GM21529 (cell line): ENCODE data around the gene CLN6.
"Not testable (repeated sequence)": the region's sequence is repeated elsewhere in the genome, so short reads cannot be mapped to it uniquely, and the experiment has no call there.

Experiments
- ATAC-seq: cut with Tn5 transposase; IDR thresholded peaks from one replicate; pipeline ENCODE4 v1.9.1; 2021; ENCODE audit not compliant: unreplicated experiment

CLN6 gene

DNA sequence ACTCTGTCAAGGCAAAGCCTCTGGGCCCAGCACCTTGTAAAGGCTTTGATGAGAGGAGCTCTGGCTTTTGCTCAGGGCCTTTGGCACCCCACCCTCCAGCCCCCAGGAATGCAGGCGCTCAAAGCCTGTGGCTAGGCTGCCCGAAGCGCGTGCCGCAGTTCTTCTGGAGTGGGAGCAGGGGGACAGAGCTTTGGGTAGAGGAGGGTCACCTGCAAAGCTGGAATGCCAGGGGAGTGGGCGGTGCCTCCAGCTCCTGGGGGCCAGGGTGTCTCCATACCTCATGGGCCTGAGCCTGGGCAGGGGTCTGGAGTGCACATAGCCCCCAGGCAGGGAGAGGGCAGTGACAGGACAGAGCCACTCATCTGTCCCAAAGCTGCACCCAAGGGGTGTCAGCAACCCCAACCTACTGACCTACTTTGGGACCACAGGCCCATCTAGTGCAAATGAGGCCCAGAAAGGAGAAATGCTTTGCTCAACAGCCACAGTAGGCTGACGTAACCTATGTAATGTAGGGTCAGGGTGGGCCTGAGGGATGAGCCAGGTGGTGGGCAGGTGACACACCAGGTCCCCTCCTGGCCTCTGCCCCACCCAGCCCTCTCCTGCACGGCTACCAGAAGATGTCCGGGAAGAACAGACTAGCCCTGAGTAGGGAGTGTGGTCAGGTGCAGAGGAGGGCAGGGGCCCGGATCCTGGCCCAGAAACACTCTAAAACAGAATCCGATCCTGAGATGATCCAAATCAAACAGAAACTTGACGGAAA is 22.2 kb downstream of the CLN6 start:
- no peak for ATAC-seq

GRCh38 chr15:68206711-68207151 is 22.8 kb downstream of the CLN6 start:
- no peak for ATAC-seq

DNA sequence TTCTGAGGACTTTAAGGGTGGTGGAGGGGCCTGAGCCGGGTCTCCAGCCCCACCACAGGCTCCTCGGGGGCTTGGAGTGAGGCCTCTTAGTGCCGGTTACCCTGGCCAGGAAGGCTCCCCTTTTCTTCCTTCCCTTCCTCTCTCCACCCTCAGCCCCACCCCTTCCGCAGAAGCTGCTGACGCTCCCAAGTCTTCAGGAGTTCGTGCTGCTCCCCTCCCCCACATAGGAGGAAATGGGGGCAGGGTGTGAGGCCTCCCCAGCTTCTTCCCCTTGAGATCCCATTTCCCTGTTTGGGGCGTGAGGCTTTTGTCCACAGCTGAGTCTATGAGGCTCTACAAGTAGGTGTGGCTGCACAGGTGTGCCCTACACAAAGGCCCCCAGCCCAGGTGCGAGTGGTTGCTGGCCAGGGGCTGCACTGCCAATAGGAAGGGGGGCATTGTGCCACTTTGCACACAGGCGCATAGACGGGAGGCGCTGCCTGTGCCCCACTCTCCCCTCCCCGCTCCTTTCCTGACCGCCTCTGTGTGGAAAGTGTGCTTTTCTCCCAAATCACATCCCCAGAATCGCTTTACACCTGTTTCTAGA is 23.5 kb downstream of the CLN6 start:
- no peak for ATAC-seq

DNA sequence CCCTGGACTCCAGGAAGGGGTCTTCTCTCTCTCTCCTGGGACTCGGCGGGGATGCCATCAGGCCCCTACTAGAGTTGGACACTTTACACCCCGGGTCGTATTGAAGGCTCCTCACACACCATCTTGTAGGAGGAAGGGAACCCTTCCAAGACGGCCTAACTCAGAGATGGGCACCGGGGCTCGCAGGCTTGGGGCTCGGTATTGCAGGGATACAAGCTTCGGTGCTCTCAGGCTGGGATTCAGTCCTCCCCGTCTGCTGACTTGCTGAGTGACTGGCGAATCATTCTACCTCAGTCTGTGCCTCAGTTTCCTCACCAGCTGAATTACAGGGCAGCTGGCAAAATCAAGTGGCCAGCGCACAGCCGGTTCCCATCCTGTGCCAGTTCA is 24.0 kb downstream of the CLN6 start:
- no peak for ATAC-seq

- ATAC-seq: no peak
Measured at GRCh38 chr15:68204776-68205557, 24.6 kb downstream of the CLN6 start, which contains the start of gene CALML4. Gene CALML4, minus strand, starts transcription at chr15:68205332. Its CDS starts 85 bp downstream, at chr15:68205247.

- no peak for ATAC-seq
Measured at GRCh38 chr15:68204361-68204760, 25.2 kb downstream of the CLN6 start.

- no peak for ATAC-seq
Measured at GRCh38 chr15:68203956-68204355, 25.6 kb downstream of the CLN6 start.

- ATAC-seq: no peak
Measured at GRCh38 chr15:68203486-68203885, 26.0 kb downstream of the CLN6 start.

DNA sequence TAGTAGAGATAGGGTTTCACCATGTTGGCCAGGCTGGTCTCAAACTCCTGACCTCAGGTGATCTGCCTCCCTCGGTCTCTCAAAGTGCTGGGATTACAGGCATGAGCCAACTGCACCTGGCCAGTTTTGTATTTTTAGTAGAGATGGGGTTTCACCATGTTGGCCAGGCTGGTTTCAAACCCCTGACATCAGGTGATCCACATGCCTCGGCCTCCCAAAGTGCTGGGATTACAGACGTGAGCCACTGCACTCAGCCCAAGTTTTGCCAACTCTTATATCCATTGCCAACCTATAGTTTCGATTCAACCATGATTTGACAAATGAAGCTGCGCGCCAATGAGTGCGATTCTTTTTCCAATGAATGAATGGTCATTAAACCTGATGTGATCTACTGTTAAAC is 26.5 kb downstream of the CLN6 start:
- not testable (repeated sequence) for ATAC-seq

DNA sequence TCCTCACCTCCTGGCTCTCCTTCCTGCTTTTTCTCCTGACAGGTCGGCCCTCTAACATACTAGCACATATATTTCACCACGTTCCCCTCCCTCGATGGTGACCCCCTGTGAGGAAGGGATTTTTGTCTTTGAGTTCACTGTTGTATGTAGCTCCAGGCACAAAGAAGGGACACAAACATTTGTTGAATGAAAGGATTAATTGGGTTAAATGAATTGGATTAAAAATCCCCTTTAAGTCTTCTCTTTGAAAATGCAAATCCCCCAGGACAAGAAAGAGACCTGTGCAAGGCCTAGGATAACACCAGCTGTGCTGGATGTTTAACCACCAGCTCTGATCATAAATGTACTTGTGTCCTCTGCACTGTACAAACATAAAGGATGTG is 27.7 kb downstream of the CLN6 start:
- ATAC-seq: no peak

- ATAC-seq: no peak
Measured at GRCh38 chr15:68201153-68201878, 28.2 kb downstream of the CLN6 start.

DNA sequence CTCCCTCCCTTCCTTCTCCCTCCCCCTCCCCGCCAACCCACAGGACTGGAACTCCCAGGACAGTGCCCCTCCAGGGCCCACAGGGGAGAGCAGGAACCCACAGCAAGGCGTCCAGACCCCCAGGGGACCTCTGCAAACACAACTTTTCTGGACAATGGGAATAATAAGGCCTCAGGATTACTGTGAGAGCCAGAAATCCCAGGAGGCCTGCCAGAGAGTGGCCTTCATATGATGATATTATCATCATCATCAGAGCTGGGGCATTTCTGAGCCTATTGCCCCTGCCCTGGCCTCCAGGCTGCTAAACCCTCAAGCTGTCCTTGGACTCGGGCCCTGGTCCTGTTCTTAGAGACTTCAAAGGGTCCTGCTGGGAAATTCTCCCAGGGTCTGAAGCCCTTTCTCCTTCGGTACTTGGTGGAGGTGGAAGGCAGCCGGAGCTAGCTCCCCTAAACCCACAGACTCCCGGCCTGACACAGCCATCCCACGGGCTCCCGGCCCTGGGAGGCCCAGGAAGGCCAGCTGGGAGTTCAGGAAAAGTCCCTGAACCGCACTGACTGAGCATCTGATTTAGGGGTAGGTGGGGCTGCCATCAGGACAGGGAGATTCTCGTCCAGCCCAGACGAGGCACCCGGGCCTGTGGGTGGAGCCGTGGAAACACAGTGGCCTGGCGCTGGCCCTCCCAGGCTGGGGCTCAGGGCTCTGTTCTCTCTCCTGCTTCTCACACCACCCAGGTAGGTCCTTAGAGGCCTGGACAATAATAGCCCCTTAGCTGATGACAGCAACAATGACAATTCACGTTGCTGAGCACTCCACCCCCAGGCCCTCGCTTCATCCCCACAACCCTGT is 29.3 kb downstream of the CLN6 start:
- ATAC-seq: no peak

- no peak for ATAC-seq
Measured at GRCh38 chr15:68199340-68199739, 30.2 kb downstream of the CLN6 start.

DNA sequence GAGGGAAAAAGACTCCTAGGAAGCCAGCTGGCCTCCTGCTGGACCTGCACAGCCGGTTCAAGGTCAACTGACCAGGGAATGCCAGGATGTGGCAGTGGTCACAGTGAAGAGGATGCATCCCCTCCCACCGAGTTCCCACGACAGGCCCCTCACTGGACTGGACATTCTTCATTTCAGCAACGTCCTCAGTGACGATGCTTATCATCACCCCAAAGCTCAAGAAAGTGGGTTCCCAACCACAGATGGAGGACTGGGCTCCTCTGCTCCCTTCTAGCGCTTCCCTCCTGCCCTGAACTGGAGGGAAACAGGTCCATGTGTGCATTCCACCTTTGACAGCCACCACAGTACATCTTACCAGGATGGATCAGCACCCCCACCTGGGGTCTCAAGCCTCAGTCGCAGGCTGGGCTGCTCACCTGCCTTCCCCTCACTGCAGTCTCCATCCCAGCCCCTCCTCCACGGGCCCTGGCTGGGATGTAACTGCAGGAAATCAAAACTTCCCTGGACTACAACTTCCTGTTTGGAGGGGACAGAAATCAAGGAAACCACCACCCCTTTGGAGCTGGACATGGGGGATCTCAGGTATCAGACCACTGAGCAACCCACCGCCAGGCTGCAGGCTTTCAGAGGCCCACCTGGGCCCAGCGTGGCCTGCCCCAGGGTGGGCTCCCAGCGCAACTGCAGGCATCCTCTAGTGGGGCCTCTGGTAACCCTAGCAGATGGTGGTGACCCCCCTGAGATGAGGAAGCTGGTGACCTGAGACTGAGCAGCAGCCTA is 31.7 kb downstream of the CLN6 start:
- ATAC-seq: no peak

DNA sequence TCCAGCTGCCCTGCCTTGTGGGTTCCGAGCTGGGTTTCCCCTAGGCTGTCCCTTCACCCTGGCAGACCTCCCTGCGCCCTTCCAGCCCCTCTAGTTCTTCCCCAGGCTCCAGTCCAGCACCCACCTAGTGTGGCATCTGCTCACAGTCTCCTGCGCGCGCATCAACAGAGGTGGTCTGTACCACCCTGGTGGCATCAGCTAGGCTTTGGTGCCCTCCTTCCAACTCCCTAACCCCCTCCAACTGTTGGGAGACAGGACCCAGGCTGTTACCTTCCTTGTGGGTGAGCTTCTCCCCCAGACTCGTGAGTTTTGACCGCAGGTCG is 32.4 kb downstream of the CLN6 start:
- ATAC-seq: no peak

DNA sequence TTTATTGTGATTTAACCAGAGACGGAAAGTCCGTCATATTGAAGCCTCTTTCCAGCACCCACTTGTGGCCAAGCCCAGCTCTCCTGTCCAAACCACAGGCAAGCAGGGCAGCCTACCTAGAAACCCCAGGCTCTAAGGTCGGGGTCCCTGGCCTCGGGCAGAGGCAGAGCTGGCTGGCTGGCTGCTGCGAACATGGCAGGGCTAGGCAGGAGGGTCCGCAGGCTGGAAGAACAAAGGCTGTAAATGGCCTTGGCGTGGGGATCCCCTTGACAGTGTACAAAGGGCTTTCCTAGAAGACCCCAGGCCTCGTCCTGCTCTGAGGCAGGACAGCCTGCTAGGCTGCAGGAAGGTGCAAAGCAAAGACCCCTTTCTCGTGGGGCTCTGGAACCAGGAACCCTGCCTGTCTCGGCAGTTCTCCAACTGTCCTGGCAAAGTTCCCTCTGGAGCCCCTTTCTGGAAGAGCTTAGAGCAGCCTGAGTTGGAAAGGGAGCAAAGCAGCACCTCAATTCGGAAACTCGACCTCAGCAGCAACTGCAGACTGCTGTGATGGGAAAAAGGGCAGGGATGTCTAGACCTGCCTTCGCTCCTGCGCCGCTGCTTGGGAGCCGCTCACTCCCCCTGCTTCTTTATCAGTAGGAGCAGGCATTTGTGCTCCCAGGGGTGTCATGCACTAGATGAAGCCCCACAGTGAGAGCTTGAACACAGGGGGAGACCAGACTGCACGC is 32.9 kb downstream of the CLN6 start:
- ATAC-seq: no peak

GRCh38 chr15:68195336-68196112 is 34.0 kb downstream of the CLN6 start:
- no peak for ATAC-seq

DNA sequence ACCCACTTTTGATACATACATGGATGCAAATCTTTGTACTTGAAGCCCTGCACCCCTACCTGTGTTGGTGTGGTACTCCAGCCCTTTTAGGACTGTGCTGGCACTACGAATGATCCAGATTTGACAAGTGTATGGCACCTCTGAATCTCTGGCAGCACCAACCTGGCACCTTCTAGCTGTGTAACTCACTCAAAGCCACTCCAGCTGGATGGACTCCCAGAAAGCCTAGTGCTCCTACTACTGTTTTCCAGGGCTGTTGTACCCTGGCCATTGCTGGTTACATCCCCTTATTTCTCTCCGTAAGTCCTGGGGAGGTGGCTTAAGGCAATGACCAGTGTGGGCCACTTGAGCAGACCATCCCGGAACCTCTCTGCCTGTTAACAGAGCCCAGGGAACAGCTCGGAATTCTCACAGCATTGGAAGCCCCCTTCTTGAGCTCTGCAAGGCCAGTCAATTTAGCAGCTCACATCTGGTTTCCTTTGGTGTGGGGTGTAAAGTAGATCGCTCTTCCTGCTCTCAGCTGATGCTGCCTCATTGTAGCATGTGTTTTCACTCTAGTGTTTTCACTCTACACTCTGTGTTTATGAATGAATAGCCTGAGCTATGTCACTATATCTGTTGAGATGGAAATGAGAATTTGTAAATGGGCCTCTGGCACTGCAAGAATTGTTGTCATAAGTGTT is 36.6 kb downstream of the CLN6 start:
- no peak for ATAC-seq
